Cerebellar nuclear complex (tissue), 1 donor: ENCODE data around the gene CTPS2.
"Not testable (repeated sequence)": the region's sequence is repeated elsewhere in the genome, so short reads cannot be mapped to it uniquely, and the experiment has no call there.

ENCODE experiments used
- DNase-seq, 2 experiments: peaks; one replicate each; lab custom pipeline; 2025; lab: John Stamatoyannopoulos, UW

The CTPS2 gene

GRCh38 chrX:16654093-16654492 is 58.4 kb downstream of the CTPS2 start:
- no peak for DNase-seq

DNA sequence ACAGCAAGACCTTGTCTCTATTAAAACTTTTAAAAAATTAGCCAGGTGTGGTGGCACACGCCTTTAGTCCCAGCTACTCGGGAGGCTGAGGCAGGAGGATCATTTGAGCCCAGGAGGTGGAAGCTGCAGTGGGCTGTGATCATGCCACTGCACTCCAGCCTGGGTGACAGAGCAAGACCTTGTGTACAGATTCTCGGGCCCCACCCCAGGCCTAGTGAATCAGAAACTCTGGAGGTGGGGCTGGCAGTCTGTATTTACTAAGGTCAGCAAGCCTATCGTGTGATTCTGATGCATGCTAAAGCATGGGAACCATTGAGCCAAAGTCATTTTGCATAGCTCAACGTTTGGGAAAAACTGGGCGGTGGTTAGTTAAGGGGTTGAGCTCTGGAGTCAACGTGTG is 59.0 kb downstream of the CTPS2 start:
- no peak for DNase-seq

DNA sequence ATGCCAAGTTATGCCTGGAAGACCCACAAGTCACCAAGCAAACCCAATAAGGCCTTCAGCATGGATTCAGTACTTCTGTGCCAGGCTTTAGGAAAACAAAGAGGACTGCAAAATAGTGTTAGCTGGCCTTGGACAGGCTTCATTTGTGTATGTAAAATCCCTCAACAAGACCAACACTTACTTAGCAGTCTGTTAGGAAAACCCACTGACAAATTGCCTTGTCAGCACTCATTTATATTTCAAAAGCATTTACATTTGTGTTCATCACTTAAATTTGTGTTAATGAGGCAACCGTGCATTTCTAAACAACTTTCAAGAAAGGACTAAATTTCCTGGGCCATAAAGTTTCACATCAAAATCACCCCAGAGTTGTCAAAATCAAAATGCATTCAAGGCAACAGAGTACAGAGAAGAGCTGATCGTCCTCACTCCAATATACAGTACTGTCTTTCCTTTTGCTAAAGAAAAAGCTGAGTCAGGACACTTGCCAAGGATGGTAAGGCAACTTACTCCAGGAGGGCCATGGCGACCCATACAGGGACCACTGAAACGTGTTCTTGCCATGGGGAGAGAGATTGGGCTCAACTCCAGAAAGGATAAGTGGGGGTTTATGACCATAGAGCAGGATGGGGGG is 61.0 kb downstream of the CTPS2 start:
- DNase-seq = no peak

- no peak for DNase-seq
These were observed 62.6 kb downstream of the CTPS2 start, which contains the start of gene S100G for GRCh38 chrX:16649858-16650257. Gene S100G, plus strand, starts transcription at chrX:16650158. Its CDS starts 849 bp downstream, at chrX:16651007.

- no peak for DNase-seq
These were observed 65.9 kb downstream of the CTPS2 start for GRCh38 chrX:16646366-16647138.

DNA sequence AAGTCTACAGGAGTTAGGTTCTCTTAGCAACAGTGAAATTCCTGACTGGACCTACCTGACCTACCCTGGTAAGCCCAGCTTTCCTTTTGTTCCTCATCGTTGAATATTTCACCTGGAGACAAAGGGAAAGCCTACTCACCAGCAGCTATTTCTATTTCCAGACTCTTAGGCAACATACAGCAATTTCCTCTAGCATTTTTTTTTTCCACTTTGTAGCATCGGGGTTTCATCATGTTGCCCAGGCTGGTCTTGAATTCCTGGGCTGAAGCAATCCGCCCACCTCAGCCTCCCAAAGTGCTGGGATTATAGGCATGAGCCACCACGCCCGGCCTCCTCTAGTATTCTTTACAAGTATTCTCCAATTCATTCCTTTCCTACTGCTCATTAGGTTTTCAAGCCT is 69.3 kb downstream of the CTPS2 start:
- DNase-seq = no peak

GRCh38 chrX:16640823-16641222 is 71.6 kb downstream of the CTPS2 start:
- DNase-seq = no peak

DNA sequence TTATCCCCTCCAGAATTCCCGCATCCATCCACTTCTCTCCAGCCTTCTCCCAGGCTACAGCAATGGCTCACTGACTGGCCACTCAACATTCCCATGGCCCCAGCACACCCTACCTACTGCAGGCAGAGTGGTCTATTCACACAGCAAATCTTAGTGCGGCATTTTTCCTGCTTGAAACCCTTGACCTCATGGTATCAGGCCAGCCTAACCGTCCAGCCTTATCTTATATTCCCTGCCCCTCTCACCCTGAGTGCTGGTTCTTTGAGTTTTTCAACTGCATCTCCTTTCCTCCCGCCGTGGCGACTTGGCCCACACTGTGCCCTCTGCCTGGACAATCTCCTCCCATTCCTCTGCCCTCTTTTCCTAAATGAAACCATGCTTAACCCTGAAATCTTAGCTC is 72.5 kb downstream of the CTPS2 start:
- DNase-seq = no peak

DNA sequence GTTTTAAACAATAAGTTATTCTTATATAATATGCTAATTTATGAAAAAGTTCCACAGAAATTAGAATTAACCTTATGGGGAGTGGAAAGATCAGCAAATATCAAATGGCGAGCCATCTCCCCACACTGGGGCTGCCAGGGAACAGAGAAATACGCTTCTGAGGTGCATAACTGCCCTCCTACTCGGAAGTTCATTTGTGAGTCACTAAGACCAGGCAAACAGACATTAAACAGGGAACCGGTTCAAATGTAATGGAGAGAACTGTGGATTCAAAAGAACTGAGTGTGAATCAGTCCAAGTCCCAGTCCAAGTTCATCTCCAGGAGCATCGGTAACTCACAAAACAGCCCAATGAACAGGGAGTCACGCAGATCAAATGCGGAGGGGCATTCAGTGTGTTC is 73.9 kb downstream of the CTPS2 start:
- DNase-seq = no peak

DNA sequence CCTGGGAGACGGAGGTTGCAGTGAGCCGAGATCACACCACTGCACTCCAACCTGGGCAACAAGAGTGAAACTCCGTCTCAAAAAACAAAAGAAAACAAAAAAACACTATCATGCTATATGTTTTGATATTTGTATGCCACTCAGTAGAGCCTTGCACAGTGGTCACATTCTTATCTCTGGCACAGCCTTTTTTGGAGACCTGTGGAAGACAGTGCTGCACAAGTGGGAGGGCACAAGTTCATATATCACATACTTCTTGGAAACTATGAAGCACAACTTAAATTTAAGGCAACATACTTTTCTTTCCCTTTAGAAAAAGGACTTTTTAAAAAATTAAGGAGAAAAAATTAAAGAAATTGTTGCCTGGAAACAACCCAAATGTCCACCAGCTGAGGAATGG is 76.9 kb downstream of the CTPS2 start:
- DNase-seq = no peak

DNA sequence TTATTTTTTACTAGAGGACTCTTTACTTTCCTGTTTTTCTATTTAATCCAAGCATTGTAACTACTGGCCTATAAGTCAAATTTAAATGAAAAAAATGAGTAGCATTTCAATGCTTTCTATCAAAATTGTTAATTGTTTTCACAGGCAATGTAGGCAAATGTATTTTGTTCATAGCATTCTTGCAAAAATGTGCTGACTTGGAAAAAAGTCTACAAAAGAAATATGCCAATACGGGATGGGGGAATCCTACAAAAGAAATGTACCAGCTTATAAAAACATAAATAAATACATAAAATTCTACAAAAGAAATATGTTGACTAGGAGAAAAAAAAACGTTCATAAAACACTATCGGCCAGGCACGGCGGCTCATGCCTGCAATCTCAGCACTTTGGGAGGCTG is 77.4 kb downstream of the CTPS2 start:
- no peak for DNase-seq

DNA sequence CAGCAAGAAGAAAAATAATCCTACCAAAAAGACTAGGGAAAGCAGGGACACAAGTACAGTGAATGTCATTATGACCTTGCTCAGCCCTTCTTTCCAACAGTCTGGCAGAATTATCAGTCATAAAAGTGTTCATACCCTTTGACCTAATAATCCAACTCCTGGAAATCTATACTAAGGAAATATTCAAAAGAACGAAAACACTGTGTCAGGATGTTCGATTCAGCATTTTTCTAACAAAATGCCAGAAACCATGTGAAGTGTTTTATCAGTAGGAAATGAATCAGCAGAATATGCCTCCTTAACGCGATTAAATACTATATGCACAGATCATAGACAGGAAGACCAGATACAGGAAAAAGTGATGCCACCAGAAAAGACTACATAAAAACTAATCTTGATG is 78.7 kb downstream of the CTPS2 start:
- DNase-seq = no peak

DNA sequence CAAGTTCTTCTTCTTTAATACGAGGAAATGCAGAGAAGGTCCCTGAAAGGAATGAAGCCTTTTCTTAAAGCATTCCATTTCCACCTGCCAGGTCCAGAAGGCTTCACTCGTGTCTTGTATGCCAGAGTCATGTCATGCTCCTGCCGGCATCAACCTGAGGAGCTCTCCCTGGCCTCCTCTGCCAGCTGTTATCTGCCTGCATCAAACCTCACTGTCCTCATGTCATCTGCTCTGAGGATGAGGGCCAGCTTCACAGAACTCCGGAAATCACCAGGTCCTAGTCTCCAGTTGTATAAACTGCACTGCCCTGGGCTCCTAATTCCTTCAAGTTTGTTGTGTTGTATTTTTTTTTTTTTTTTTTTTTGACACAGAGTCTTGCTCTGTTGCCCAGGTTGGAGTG is 82.6 kb downstream of the CTPS2 start:
- DNase-seq = no peak

DNA sequence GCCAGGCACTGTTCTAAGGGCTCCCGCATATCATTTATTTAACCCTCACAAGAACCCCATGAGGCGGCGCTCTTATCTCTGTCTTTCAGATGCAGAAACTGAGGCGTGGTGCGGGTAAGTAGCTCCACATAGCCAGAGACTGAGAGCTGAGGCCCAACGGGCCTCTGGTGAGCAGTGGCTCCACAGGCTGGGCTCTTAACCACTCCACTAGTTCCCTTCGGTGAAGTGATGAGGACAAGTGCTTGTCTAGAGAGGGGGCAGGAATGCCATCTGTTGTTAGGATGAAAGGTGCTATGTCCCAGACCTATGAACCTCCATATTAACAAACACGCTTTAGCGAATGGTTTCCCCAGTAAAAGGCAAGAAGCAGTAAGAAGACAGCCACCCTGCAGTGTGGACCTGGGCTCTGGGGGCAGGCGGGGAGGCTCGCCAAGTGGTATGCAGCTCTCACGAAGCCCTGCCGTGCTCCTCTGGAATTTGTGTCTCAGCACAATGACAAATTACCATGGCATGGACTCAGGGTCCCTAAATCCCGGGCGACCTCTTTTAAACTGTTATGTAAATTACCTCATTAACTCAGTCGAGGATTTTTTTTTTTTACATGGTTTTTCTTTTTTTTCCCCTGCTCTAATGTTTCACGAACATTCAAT is 83.4 kb downstream of the CTPS2 start:
- no peak for DNase-seq

DNA sequence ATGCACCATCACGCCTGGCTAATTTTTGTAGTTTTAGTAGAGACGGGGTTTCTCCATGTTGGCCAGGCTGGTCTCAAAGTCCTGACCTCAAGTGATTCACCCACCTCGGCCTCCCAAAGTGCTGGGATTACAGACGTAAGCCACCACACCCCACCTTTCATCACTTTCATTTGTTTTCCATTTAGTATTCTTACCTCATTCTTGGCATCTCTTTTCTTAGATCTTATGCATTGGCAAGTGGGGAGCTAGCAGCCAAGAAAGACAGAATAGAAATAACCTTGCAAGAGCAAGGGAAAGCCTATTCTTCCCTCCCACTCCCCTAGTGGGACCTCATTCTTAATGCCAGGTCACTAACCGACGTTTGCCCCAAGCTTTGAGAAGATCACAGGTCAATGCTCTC is 84.0 kb downstream of the CTPS2 start:
- not testable (repeated sequence) for DNase-seq

- no peak for DNase-seq
These were observed 93.4 kb downstream of the CTPS2 start for GRCh38 chrX:16619024-16619423.

DNA sequence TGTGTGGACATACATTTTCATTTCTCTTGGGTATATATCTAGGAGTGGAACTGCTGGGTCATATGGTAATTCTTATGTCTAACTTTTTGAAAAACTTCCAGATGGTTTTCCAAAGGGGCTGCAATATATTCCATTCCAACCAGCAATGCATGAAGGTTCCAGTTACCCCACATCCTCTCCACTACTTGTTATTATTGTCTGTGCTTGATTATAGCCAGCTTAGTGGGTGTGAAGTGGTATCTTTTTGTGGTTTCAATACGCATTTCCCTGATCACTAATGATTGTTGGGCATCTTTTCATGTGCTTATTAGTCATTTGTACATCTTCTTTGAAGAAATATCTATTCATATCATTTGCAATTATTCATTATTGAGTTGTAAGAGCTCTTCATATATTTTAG is 94.0 kb downstream of the CTPS2 start:
- no peak for DNase-seq

- no peak for DNase-seq
These were observed 95.1 kb downstream of the CTPS2 start for GRCh38 chrX:16617382-16617781.

DNA sequence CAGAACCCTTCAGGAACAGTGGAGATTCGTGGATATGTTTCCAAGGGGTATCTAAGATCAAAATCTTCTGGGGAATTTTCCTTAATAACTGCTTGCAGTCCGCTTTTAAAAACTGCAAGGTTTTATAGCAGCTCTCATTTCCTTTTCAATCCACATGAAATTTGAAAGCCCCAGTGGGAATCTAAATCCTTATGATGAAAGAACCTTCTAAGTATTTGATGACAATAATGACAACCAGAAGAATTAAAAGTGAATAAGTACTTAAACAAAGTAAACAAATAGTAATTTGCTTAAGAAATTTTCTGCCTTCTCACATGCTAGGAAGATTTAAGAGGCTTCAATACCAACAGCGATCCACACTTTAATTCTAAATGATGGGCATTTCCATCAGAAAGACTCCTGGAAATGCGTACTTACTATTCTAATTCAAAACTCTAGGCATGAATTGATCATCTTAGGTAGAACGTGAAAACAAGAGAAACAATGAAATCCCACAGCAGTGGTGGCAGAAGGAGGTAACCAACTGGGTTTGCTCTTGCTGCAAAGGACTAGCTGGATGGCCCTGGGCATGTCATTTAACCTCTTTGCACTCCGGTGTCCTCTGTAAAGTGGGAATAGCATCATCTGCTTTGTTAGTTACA is 100.1 kb downstream of the CTPS2 start:
- no peak for DNase-seq

GRCh38 chrX:16610654-16611053 is 101.8 kb downstream of the CTPS2 start:
- DNase-seq = not testable (repeated sequence)

GRCh38 chrX:16610121-16610621 is 102.3 kb downstream of the CTPS2 start:
- no peak for DNase-seq

DNA sequence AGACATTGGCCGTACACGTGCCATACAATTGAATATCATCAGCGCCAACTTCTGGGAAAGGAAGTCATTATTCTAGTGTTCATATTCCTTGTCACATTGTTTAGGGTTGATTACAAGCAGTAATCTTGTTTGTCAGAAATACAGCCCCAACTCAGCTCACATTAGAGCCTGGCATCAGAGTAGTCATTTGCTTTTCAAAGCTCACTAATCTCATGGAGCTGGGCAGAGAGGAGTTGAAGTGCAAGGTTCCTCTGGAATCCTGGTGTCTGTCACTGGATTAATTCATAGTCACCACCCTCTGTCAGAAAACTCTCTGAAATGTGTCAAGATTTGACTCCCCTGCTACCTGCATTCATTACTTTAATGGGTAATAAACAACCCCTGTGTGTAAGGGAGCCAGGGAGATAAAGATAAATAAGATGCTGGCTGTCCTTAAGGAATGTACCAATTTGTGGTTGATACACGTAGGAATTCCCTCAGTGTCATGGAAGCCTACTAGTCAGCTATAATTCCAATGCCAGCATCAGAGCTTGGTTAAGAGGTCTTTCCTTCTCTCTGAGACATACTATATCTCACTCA is 106.2 kb downstream of the CTPS2 start:
- DNase-seq = no peak
